ENCODE results near the gene SAMD14. TPM values are rescaled to one million over a fixed set of nuclear protein-coding genes. Genes with fewer than 3 reads are reported as not detected.
A peak's percentile ranks its signal among the peaks of the same experiment; 100 is the strongest.

The SAMD14 gene
- total RNA-seq, 2 donors from 2014 or later, result 2.5 to 7.4 TPM

- Histone ChIP-seq H3K4me1 (replicated peaks) (no peaks in the 10 kb centered on the region), H3K27ac (no peak overlapping the region), H3K9me3 (no peaks in the 10 kb centered on the region), H3K4me3 (no peak overlapping the region), H3K27me3 (replicated peaks; ENCODE audit: insufficient read depth) (no peaks in the 10 kb centered on the region), H3K36me3 (peaks cover 0 to 6% of the 10 kb centered on the region in 2 donors)
- no peak for TF ChIP-seq POLR2AphosphoS5 (IDR thresholded peaks at IDR 0.05)
- DNase-seq (ENCODE audit: low spot score), result no peak
- intact Hi-C loops (cut with DNase I), result loop anchor here (10.0 kb wide), 1 partner anchor 65 kb away; the partner anchor contains the start of gene PPP1R9B
- 70% methylated on average over 6 of the region's 6 CpGs for WGBS
These were observed 39.9 kb downstream of the SAMD14 start for GRCh38 chr17:50090071-50090470.

GRCh38 chr17:50088952-50089825 lies 40.8 kb downstream of the SAMD14 start:
- Histone ChIP-seq H3K9me3 (no peaks in the 10 kb centered on the region), H3K36me3 (peaks cover 0 to 6% of the 10 kb centered on the region in 2 donors), H3K4me1 (replicated peaks) (no peaks in the 10 kb centered on the region), H3K27ac (no peak overlapping the region), H3K27me3 (replicated peaks; ENCODE audit: insufficient read depth) (no peaks in the 10 kb centered on the region), H3K4me3 (no peak overlapping the region)
- intact Hi-C loops (cut with DNase I), result loop anchor here (10.0 kb wide), 1 partner anchor 524 kb away; no protein-coding TSS in a partner anchor
- DNase-seq (ENCODE audit: low spot score), result no peak
- 77% methylated on average over 25 of the region's 25 CpGs for WGBS
- TF ChIP-seq POLR2AphosphoS5 (IDR thresholded peaks at IDR 0.05), result no peak
- no peak for TF ChIP-seq POLR2A (IDR thresholded peaks at IDR 0.05)
- TF ChIP-seq, protein P1, sequence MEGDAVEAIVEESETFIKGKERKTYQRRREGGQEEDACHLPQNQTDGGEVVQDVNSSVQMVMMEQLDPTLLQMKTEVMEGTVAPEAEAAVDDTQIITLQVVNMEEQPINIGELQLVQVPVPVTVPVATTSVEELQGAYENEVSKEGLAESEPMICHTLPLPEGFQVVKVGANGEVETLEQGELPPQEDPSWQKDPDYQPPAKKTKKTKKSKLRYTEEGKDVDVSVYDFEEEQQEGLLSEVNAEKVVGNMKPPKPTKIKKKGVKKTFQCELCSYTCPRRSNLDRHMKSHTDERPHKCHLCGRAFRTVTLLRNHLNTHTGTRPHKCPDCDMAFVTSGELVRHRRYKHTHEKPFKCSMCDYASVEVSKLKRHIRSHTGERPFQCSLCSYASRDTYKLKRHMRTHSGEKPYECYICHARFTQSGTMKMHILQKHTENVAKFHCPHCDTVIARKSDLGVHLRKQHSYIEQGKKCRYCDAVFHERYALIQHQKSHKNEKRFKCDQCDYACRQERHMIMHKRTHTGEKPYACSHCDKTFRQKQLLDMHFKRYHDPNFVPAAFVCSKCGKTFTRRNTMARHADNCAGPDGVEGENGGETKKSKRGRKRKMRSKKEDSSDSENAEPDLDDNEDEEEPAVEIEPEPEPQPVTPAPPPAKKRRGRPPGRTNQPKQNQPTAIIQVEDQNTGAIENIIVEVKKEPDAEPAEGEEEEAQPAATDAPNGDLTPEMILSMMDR (IDR thresholded peaks at IDR 0.05), result no peak

GRCh38 chr17:50087912-50088405 lies 42.0 kb downstream of the SAMD14 start:
- Histone ChIP-seq H3K4me3 (no peak overlapping the region), H3K4me1 (replicated peaks) (no peaks in the 10 kb centered on the region), H3K36me3 (peaks cover 0 to 6% of the 10 kb centered on the region in 2 donors), H3K27me3 (replicated peaks; ENCODE audit: insufficient read depth) (no peaks in the 10 kb centered on the region), H3K9me3 (no peaks in the 10 kb centered on the region), H3K27ac (no peak overlapping the region)
- DNase-seq (ENCODE audit: low spot score), result no peak
- TF ChIP-seq POLR2A (IDR thresholded peaks at IDR 0.05), result no peak
- TF ChIP-seq, protein P1 (IDR thresholded peaks at IDR 0.05), result no peak
- TF ChIP-seq POLR2AphosphoS5 (IDR thresholded peaks at IDR 0.05), result no peak
- 75% methylated on average over 19 of the region's 19 CpGs for WGBS
- intact Hi-C loops (cut with DNase I), result loop anchor here (1.0 to 10.0 kb wide), 2 partner anchors 61 to 523 kb away; no protein-coding TSS in a partner anchor

GRCh38 chr17:50087246-50087911 lies 42.6 kb downstream of the SAMD14 start:
- H3K36me3 ChIP-seq, result peaks cover 0 to 6% of the 10 kb centered on the region in 2 donors
- no peaks in the 10 kb centered on the region for H3K27me3 ChIP-seq (replicated peaks; ENCODE audit: insufficient read depth)
- H3K4me3 ChIP-seq, result no peak overlapping the region
- peak; percentile 26 for TF ChIP-seq POLR2AphosphoS5 (IDR thresholded peaks at IDR 0.05)
- TF ChIP-seq POLR2A (IDR thresholded peaks at IDR 0.05), result no peak
- TF ChIP-seq, protein P1 (IDR thresholded peaks at IDR 0.05), result peak; percentile 88 to 94 (median 94)
- no peaks in the 10 kb centered on the region for H3K4me1 ChIP-seq (replicated peaks)
- WGBS, result 58% methylated on average over 9 of the region's 10 CpGs
- peak; percentile 53 for DNase-seq (ENCODE audit: low spot score)
- H3K9me3 ChIP-seq, result no peaks in the 10 kb centered on the region
- intact Hi-C loops (cut with DNase I), result loop anchor here (1.0 to 10.0 kb wide), 2 partner anchors 60 to 523 kb away; no protein-coding TSS in a partner anchor
- H3K27ac ChIP-seq, result no peak overlapping the region

DNA sequence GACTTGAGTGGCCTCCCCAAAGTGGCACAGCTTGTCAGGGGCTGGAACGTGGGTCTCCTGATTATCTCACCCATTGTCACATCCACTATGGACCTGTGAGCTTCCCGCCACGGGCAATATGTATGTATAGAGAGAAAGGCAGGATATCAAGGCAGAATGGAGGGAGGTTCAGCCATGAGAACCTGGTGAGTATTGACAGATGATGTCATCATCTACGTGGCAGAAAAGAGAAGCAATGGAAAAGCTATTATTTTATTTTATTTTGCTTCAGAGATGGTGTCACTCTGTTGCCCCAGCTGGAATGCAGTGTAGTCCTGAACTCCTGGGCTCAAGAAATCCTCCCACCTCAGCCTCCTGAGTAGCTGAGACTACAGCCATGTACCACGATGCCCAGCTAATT lies 48.2 kb downstream of the SAMD14 start:
- H3K27me3 ChIP-seq (replicated peaks; ENCODE audit: insufficient read depth), result no peaks in the 10 kb centered on the region
- WGBS, result 78% methylated on average over 5 of the region's 5 CpGs
- no peak for DNase-seq (ENCODE audit: low spot score)
- H3K36me3 ChIP-seq, result peaks cover 6 to 17% of the 10 kb centered on the region in 2 donors
- intact Hi-C loops (cut with DNase I), result loop anchor here (10.0 kb wide), 1 partner anchor 517 kb away; no protein-coding TSS in a partner anchor
- H3K27ac ChIP-seq, result no peak overlapping the region
- TF ChIP-seq POLR2AphosphoS5 (IDR thresholded peaks at IDR 0.05) (no peak), POLR2A (IDR thresholded peaks at IDR 0.05) (no peak)
- TF ChIP-seq, protein P1 (IDR thresholded peaks at IDR 0.05), result no peak
- no peak overlapping the region for H3K4me3 ChIP-seq
- H3K4me1 ChIP-seq (replicated peaks), result no peaks in the 10 kb centered on the region
- no peaks in the 10 kb centered on the region for H3K9me3 ChIP-seq
